Endothelial cell of umbilical vein (primary cell): Measurements from ENCODE around the gene CTXND1. TPM values are rescaled to one million over a fixed set of nuclear protein-coding genes. Genes with fewer than 3 reads are reported as not detected.

Experiments
- BruUV-seq: library from RNA; stranded (reverse); fragments of 400-500 nt; replicated peaks from 2 replicates; lab custom pipeline; 2021; lab: Mats Ljungman, UMichigan
- CTCF ChIA-PET: fragments of 300-600, 350-600 bp; sonication (Branson Sonifier 250); formaldehyde crosslinking; loops from one replicate; lab custom pipeline; 2021; ENCODE audit warnings: antibody characterized with exemption, inconsistent platforms; lab: Charles Lee
- POLR2A ChIA-PET: fragments of 300-600, 350-600 bp; sonication (Branson Sonifier 250); formaldehyde crosslinking; loops from one replicate; lab custom pipeline; 2021; ENCODE audit warnings: antibody characterized with exemption, inconsistent platforms; lab: Charles Lee
- DNase-seq: peaks from one replicate; pipeline ENCODE4 v3.0.0-alpha.2; 2011; ENCODE audit warnings: low read depth, low spot score
- FAIRE-seq: peaks from 2 replicates; lab custom pipeline; 2011; peaks lifted over from hg19 to GRCh38; lab: Jason Lieb, UNC
- H2AFZ ChIP-seq: 2 replicates; pipeline ENCODE4 v1.6.0; 2012; ENCODE audit warnings: low read depth, low read length, control low read depth, inconsistent platforms
- H3K27ac ChIP-seq: 2 replicates; pipeline ENCODE4 v1.5.1; 2011; ENCODE audit warnings: low read depth, mild to moderate bottlenecking, control low read depth, low read length, moderate library complexity; ENCODE audit not compliant: insufficient read depth
- H3K27me3 ChIP-seq, 2 experiments: 2 replicates each; pipeline versions ENCODE4 v1.6.0 to v1.6.1; 2011; ENCODE audit warnings: low read length in 2 of 2, mixed read lengths in 1 of 2; ENCODE audit not compliant: control insufficient read depth in 2 of 2, insufficient read depth in 2 of 2
- H3K36me3 ChIP-seq, 2 experiments: 2 replicates in 1 of 2; 3 replicates in 1 of 2; pipeline ENCODE4 v1.5.1; 2011; ENCODE audit warnings: low read length in 2 of 2, mild to moderate bottlenecking in 1 of 2, moderate library complexity in 1 of 2; ENCODE audit not compliant: control insufficient read depth in 2 of 2, insufficient read depth in 2 of 2; ENCODE audit errors: extremely low read depth in 1 of 2
- H3K4me1 ChIP-seq: 3 replicates; pipeline ENCODE4 v1.5.1; 2011; ENCODE audit warnings: mild to moderate bottlenecking, low read length; ENCODE audit not compliant: control insufficient read depth, insufficient read depth; ENCODE audit errors: extremely low read depth
- H3K4me2 ChIP-seq: 2 replicates; pipeline ENCODE4 v1.6.1; 2011; ENCODE audit warnings: low read length, control low read depth, mixed read lengths; ENCODE audit not compliant: insufficient read depth
- H3K4me3 ChIP-seq, 3 experiments: fragments of 200-600 bp in 1 of 3; sonication (generic), shearing (Covaris generic) in 1 of 3; replicated peaks in 1 of 3; 2 replicates each; pipeline ENCODE4 v1.5.1; 2011 to 2016; ENCODE audit warnings: control low read depth in 3 of 3, low read length in 3 of 3, mild to moderate bottlenecking in 2 of 3, inconsistent platforms in 1 of 3, low read depth in 1 of 3, moderate library complexity in 1 of 3; ENCODE audit not compliant: insufficient read depth in 1 of 3
- H3K79me2 ChIP-seq: 2 replicates; pipeline ENCODE4 v1.6.0; 2012; ENCODE audit warnings: low read length, inconsistent platforms; ENCODE audit not compliant: control insufficient read depth, insufficient read depth
- H3K9ac ChIP-seq: replicated peaks from 2 replicates; pipeline ENCODE3; 2011; ENCODE audit warnings: low read length, control low read depth; ENCODE audit not compliant: insufficient read depth; ENCODE audit errors: extremely low read depth
- H3K9me1 ChIP-seq: replicated peaks from 3 replicates; pipeline ENCODE4 v1.6.0; 2011; ENCODE audit warnings: mild to moderate bottlenecking, low read length; ENCODE audit not compliant: control insufficient read depth, insufficient read depth; ENCODE audit errors: extremely low read depth
- H3K9me3 ChIP-seq: replicated peaks from 2 replicates; pipeline ENCODE4 v1.5.1; 2012; ENCODE audit warnings: low read length, inconsistent platforms; ENCODE audit not compliant: control insufficient read depth, insufficient read depth
- H4K20me1 ChIP-seq: replicated peaks from 2 replicates; pipeline ENCODE3; 2011; ENCODE audit warnings: mild to moderate bottlenecking, low read length; ENCODE audit not compliant: control insufficient read depth, insufficient read depth; ENCODE audit errors: extremely low read depth
- CTCF ChIP-seq, 2 donors: IDR thresholded peaks; 1 replicate in 1 of 2; 2 replicates in 1 of 2; pipeline ENCODE4 v1.5.1; 2011; ENCODE audit warnings: low read length in 2 of 2, mild to moderate bottlenecking in 2 of 2, moderate library complexity in 2 of 2, control low read depth in 1 of 2, inconsistent platforms in 1 of 2, low read depth in 1 of 2; ENCODE audit not compliant: insufficient read depth in 1 of 2; ENCODE audit errors: extremely low read depth in 1 of 2
- EZH2 ChIP-seq: IDR thresholded peaks from 2 replicates; pipeline ENCODE4 v1.6.1; 2012; ENCODE audit warnings: borderline replicate concordance, low read depth, mild to moderate bottlenecking, moderate library complexity, low read length, inconsistent platforms; ENCODE audit not compliant: severe bottlenecking
- FOS ChIP-seq: IDR thresholded peaks from 2 replicates; pipeline ENCODE4 v1.6.1; 2011; ENCODE audit warnings: mild to moderate bottlenecking, low read length, moderate library complexity, borderline replicate concordance; ENCODE audit not compliant: insufficient read depth
- GATA2 ChIP-seq: IDR thresholded peaks from 2 replicates; pipeline ENCODE4 v1.7.0; 2011; ENCODE audit warnings: low read depth, mild to moderate bottlenecking, moderate library complexity, mixed read lengths, low read length; ENCODE audit not compliant: insufficient read length, insufficient read depth
- JUN ChIP-seq: IDR thresholded peaks from 2 replicates; pipeline ENCODE4 v1.6.1; 2011; ENCODE audit warnings: borderline replicate concordance, low read depth; ENCODE audit not compliant: insufficient read length, insufficient read depth
- MAX ChIP-seq: IDR thresholded peaks from 2 replicates; pipeline ENCODE4 v1.6.1; 2011; ENCODE audit not compliant: insufficient read depth, insufficient read length
- MYC ChIP-seq: IDR thresholded peaks from one replicate; pipeline ENCODE4 v1.6.1; 2011; ENCODE audit warnings: mild to moderate bottlenecking, low read depth, low read length
- POLR2A ChIP-seq: IDR thresholded peaks from 2 replicates; pipeline ENCODE4 v1.6.1; 2012; ENCODE audit warnings: low read depth, mild to moderate bottlenecking, control low read depth, low read length
- POLR2AphosphoS5 ChIP-seq: IDR thresholded peaks from 2 replicates; pipeline ENCODE4 v1.6.1; 2012; ENCODE audit warnings: low read depth, mild to moderate bottlenecking, control low read depth, low read length, moderate library complexity; ENCODE audit not compliant: insufficient read depth
- dilution Hi-C: fragments of 300-500 bp; cut with MboI; formaldehyde crosslinking; loops from one replicate; pipeline ENCODE4 v1.15.0; 2019; ENCODE audit warnings: low sequenced_read_pairs; ENCODE audit not compliant: extremely low pct_ligation_motif_present
- intact Hi-C: fragments of 100-400 bp; cut with micrococcal nuclease; formaldehyde crosslinking; loops from one replicate; pipeline ENCODE4 v1.10.0; 2022
- polyA plus RNA-seq, 4 experiments: library from polyadenylated mRNA; depleted of rRNA in 3 of 4; stranded (reverse) in 3 of 4; unstranded in 1 of 4; fragments of >200 nt; gene quantifications; 2 replicates each; pipeline versions ENCODE4 v1.2.1 to v1.2.3, GENCODE V29; 2011 to 2012; ENCODE audit warnings: missing spikeins in 1 of 4
- total RNA-seq: library from RNA; stranded (reverse); gene quantifications from 2 replicates; pipeline ENCODE4 v1.2.3, GENCODE V29; 2021

CTXND1 gene
- total and polyA plus RNA-seq, 2 donors (not counting 3 experiments of a cell fraction or from before 2014, with no cell fraction given) = not detected

GRCh38 chr15:80266113-80266512 is 14.1 kb upstream of the CTXND1 start:
- dilution Hi-C loops = no loop called here
- ChIA-PET POLR2A (no interaction called here), CTCF (no interaction called here)
- no peaks in the 10 kb centered on the region for H4K20me1 ChIP-seq
- H3K4me2 ChIP-seq = no peak overlapping the region
- H3K36me3 ChIP-seq = no peaks in the 10 kb centered on the region
- no TSS peak for BruUV-seq
- H3K27ac ChIP-seq = no peak overlapping the region
- no peaks in the 10 kb centered on the region for H3K27me3 ChIP-seq
- no peaks in the 10 kb centered on the region for H3K79me2 ChIP-seq
- DNase-seq (no peak), FAIRE-seq (no peak)
- H3K4me1 ChIP-seq = no peaks in the 10 kb centered on the region
- H2AFZ ChIP-seq = no peak overlapping the region
- H3K4me3 ChIP-seq = no peak overlapping the region
- H3K9me3 ChIP-seq = no peaks in the 10 kb centered on the region
- intact Hi-C loops = no loop called here
- no peak overlapping the region for H3K9ac ChIP-seq
- TF ChIP-seq CTCF (IDR thresholded peaks at IDR 0.05; ENCODE audit: extremely low read depth in 1 of 2, insufficient read depth in 1 of 2, low read depth in 1 of 2, low read length in 2 of 2) (no peak), GATA2 (no peak), JUN (no peak), POLR2AphosphoS5 (no peak), POLR2A (no peak), MYC (no peak), MAX (no peak), EZH2 (no peak), FOS (no peak)
- H3K9me1 ChIP-seq = no peaks in the 10 kb centered on the region
